22Rv1 (cell line): Measurements from ENCODE around the gene KCNK2.

ENCODE experiments used
- ZFX ChIP-seq: fragments of 450-650 bp; IDR thresholded peaks from 2 replicates; pipeline ENCODE4 v1.6.1; 2017; ENCODE audit warnings: antibody characterized with exemption, borderline replicate concordance
- TF ChIP-seq, protein P1 (sequence below): fragments of 450-650 bp; IDR thresholded peaks from 2 replicates; pipeline ENCODE4 v1.5.1; 2017; ENCODE audit warnings: mild to moderate bottlenecking

GRCh38 chr1:215071078-215071477 lies 11.5 kb upstream of the KCNK2 start:
- TF ChIP-seq, protein P1, sequence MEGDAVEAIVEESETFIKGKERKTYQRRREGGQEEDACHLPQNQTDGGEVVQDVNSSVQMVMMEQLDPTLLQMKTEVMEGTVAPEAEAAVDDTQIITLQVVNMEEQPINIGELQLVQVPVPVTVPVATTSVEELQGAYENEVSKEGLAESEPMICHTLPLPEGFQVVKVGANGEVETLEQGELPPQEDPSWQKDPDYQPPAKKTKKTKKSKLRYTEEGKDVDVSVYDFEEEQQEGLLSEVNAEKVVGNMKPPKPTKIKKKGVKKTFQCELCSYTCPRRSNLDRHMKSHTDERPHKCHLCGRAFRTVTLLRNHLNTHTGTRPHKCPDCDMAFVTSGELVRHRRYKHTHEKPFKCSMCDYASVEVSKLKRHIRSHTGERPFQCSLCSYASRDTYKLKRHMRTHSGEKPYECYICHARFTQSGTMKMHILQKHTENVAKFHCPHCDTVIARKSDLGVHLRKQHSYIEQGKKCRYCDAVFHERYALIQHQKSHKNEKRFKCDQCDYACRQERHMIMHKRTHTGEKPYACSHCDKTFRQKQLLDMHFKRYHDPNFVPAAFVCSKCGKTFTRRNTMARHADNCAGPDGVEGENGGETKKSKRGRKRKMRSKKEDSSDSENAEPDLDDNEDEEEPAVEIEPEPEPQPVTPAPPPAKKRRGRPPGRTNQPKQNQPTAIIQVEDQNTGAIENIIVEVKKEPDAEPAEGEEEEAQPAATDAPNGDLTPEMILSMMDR = no peak
- no peak for TF ChIP-seq ZFX
